GM19328 (cell line): ENCODE measurements around the gene FIZ1.

Experiments
- ATAC-seq: cut with Tn5 transposase; IDR thresholded peaks from one replicate; pipeline ENCODE4 v1.9.1; 2021; ENCODE audit warnings: mild to moderate bottlenecking, moderate library complexity; ENCODE audit not compliant: unreplicated experiment

Gene FIZ1

GRCh38 chr19:55544014-55544413 lies 55.3 kb downstream of the FIZ1 start:
- no peak for ATAC-seq

GRCh38 chr19:55543567-55543966 lies 55.8 kb downstream of the FIZ1 start:
- ATAC-seq = no peak

- ATAC-seq = no peak
Measured at GRCh38 chr19:55542292-55542855, 56.9 kb downstream of the FIZ1 start.
